SHP77 treated with DMSO at 0.1 percent for 48 hours (cell line): Measurements from ENCODE around the gene CD300H.
"Not testable (repeated sequence)": the region's sequence is repeated elsewhere in the genome, so short reads cannot be mapped to it uniquely, and the experiment has no call there.

ENCODE experiments used
- DNase-seq: peaks from one replicate; lab custom pipeline; 2025; lab: John Stamatoyannopoulos, UW

CD300H gene

GRCh38 chr17:74584292-74585060 lies 17.2 kb upstream of the CD300H start:
- no peak for DNase-seq

- DNase-seq: no peak
Observed at GRCh38 chr17:74582633-74583032, 15.3 kb upstream of the CD300H start.

- DNase-seq: no peak
Observed at GRCh38 chr17:74579900-74580299, 12.6 kb upstream of the CD300H start.

GRCh38 chr17:74578979-74579378 lies 11.7 kb upstream of the CD300H start:
- no peak for DNase-seq

- no peak for DNase-seq
Observed at GRCh38 chr17:74574489-74575142, 7.3 kb upstream of the CD300H start.

- not testable (repeated sequence) for DNase-seq
Observed at GRCh38 chr17:74573635-74574034, 6.3 kb upstream of the CD300H start.

GRCh38 chr17:74573169-74573568 lies 5.9 kb upstream of the CD300H start:
- no peak for DNase-seq

GRCh38 chr17:74571621-74572270 lies 4.4 kb upstream of the CD300H start:
- no peak for DNase-seq

GRCh38 chr17:74569020-74570003 lies 2.0 kb upstream of the CD300H start:
- DNase-seq: peak; percentile 7

- DNase-seq: no peak
Observed at GRCh38 chr17:74568106-74568873, 981 bp upstream of the CD300H start.

GRCh38 chr17:74566132-74566753 lies 1.1 kb downstream of the CD300H start:
- DNase-seq: peak; percentile 14

- no peak for DNase-seq
Observed at GRCh38 chr17:74565126-74565525, 2.2 kb downstream of the CD300H start.

- DNase-seq: no peak
Observed at GRCh38 chr17:74563358-74563757, 4.0 kb downstream of the CD300H start.

- DNase-seq: no peak
Observed at GRCh38 chr17:74561586-74561985, 5.7 kb downstream of the CD300H start.

GRCh38 chr17:74558882-74559519 lies 8.3 kb downstream of the CD300H start:
- no peak for DNase-seq

- not testable (repeated sequence) for DNase-seq
Observed at GRCh38 chr17:74558402-74558801, 8.9 kb downstream of the CD300H start.

GRCh38 chr17:74555427-74555940 lies 11.8 kb downstream of the CD300H start:
- DNase-seq: no peak

- no peak for DNase-seq
Observed at GRCh38 chr17:74554909-74555308, 12.4 kb downstream of the CD300H start.

- DNase-seq: no peak
Observed at GRCh38 chr17:74552037-74552436, 15.3 kb downstream of the CD300H start.

- DNase-seq: no peak
Observed at GRCh38 chr17:74550602-74551001, 16.7 kb downstream of the CD300H start.
